IMR-90 (cell line): ENCODE data around the gene PRKACA. TPM values are rescaled to one million over a fixed set of nuclear protein-coding genes. Genes with fewer than 3 reads are reported as not detected.

ENCODE experiments used
- ATAC-seq: fragments of 200-7000 bp; cut with Tn5 transposase; 2 replicates; pipeline ENCODE4 v1.9.1; 2020; ENCODE audit warnings: low read depth, mild to moderate bottlenecking, moderate library complexity
- BruUV-seq: library from RNA; stranded (reverse); fragments of 400-500 nt; replicated peaks from 2 replicates; lab custom pipeline; 2021; lab: Mats Ljungman, UMichigan
- CTCF ChIA-PET: fragments of 300-600 bp; formaldehyde crosslinking; extraction: SDS; loops from one replicate; lab custom pipeline; 2021; ENCODE audit warnings: antibody characterized with exemption; lab: Yijun Ruan, JAX
- POLR2A ChIA-PET: fragments of 300-600 bp; sonication (Branson Sonifier 250); formaldehyde crosslinking; loops from one replicate; lab custom pipeline; 2022; ENCODE audit warnings: antibody characterized with exemption; ENCODE audit not compliant: unreplicated experiment; lab: Charles Lee
- DNase-seq: peaks from one replicate; pipeline ENCODE4 v3.0.0; 2013
- H2AFZ ChIP-seq: replicated peaks from 2 replicates; pipeline ENCODE3; 2013; ENCODE audit warnings: low read length, mild to moderate bottlenecking; ENCODE audit not compliant: poor library complexity
- H2AK5ac ChIP-seq: 2 replicates; pipeline ENCODE4 v1.6.1; 2013; ENCODE audit warnings: low read depth, low read length, inconsistent platforms
- H2AK9ac ChIP-seq: replicated peaks from 2 replicates; pipeline ENCODE3; 2013; ENCODE audit warnings: mild to moderate bottlenecking, low read depth, low read length, moderate library complexity; ENCODE audit not compliant: poor library complexity
- H2BK120ac ChIP-seq: 2 replicates; pipeline ENCODE4 v1.6.1; 2013; ENCODE audit warnings: low read depth, low read length, inconsistent platforms
- H2BK15ac ChIP-seq: 3 replicates; pipeline ENCODE4 v1.6.1; 2013; ENCODE audit warnings: low read depth, low read length, inconsistent platforms
- H2BK20ac ChIP-seq: 2 replicates; pipeline ENCODE4 v1.6.1; 2013; ENCODE audit warnings: low read depth, mild to moderate bottlenecking, inconsistent platforms, low read length, moderate library complexity
- H2BK5ac ChIP-seq: 2 replicates; pipeline ENCODE4 v1.6.1; 2013; ENCODE audit warnings: mild to moderate bottlenecking, low read depth, low read length, inconsistent platforms; ENCODE audit not compliant: poor library complexity, severe bottlenecking
- H3K14ac ChIP-seq: replicated peaks from 2 replicates; pipeline ENCODE4 v1.6.1; 2013; ENCODE audit warnings: low read depth, low read length, inconsistent platforms
- H3K18ac ChIP-seq: 2 replicates; pipeline ENCODE4 v1.6.1; 2013; ENCODE audit warnings: low read depth, low read length, control low read depth
- H3K23ac ChIP-seq: 2 replicates; pipeline ENCODE4 v1.6.1; 2013; ENCODE audit warnings: low read depth, low read length, inconsistent platforms
- H3K27ac ChIP-seq: 2 replicates; pipeline ENCODE4 v1.5.1; 2013; ENCODE audit warnings: mild to moderate bottlenecking, control low read depth, low read length; ENCODE audit not compliant: insufficient read depth
- H3K27me3 ChIP-seq: 2 replicates; pipeline ENCODE4 v1.6.1; 2013; ENCODE audit warnings: low read length; ENCODE audit not compliant: control insufficient read depth, insufficient read depth
- H3K36me3 ChIP-seq: 2 replicates; pipeline ENCODE4 v1.6.1; 2013; ENCODE audit warnings: low read length, mixed read lengths; ENCODE audit not compliant: control insufficient read depth, insufficient read depth
- H3K4ac ChIP-seq: 2 replicates; pipeline ENCODE4 v1.6.1; 2013; ENCODE audit warnings: low read depth, low read length, inconsistent platforms
- H3K4me1 ChIP-seq: 2 replicates; pipeline ENCODE4 v1.6.1; 2013; ENCODE audit warnings: low read length, mixed read lengths; ENCODE audit not compliant: control insufficient read depth, insufficient read depth
- H3K4me2 ChIP-seq: 2 replicates; pipeline ENCODE4 v1.6.1; 2013; ENCODE audit warnings: low read depth, mild to moderate bottlenecking, control low read depth, low read length, moderate library complexity
- H3K4me3 ChIP-seq: 2 replicates; pipeline ENCODE4 v1.5.1; 2013; ENCODE audit warnings: low read depth, mild to moderate bottlenecking, control low read depth, low read length, moderate library complexity; ENCODE audit not compliant: insufficient read depth
- H3K56ac ChIP-seq: 2 replicates; pipeline ENCODE4 v1.6.1; 2013; ENCODE audit warnings: low read length, inconsistent platforms; ENCODE audit not compliant: insufficient read depth; ENCODE audit errors: extremely low read depth
- H3K79me1 ChIP-seq, 2 experiments: 2 replicates each; pipeline ENCODE4 v1.6.1; 2013; ENCODE audit warnings: low read length in 2 of 2, inconsistent platforms in 1 of 2, low read depth in 1 of 2
- H3K9ac ChIP-seq: 2 replicates; pipeline ENCODE4 v1.6.1; 2013; ENCODE audit warnings: low read depth, low read length, control low read depth
- H3K9me1 ChIP-seq: 2 replicates; pipeline ENCODE4 v1.6.1; 2013; ENCODE audit warnings: low read length, inconsistent platforms; ENCODE audit not compliant: insufficient read depth
- H3K9me3 ChIP-seq: 2 replicates; pipeline ENCODE4 v1.6.1; 2013; ENCODE audit warnings: low read length; ENCODE audit not compliant: control insufficient read depth, insufficient read depth
- H4K20me1 ChIP-seq: 2 replicates; pipeline ENCODE4 v1.6.1; 2013; ENCODE audit warnings: low read length, inconsistent platforms; ENCODE audit not compliant: insufficient read depth
- H4K5ac ChIP-seq: 2 replicates; pipeline ENCODE4 v1.6.1; 2013; ENCODE audit warnings: mild to moderate bottlenecking, low read depth, low read length, control low read depth
- H4K8ac ChIP-seq, 2 experiments: 2 replicates each; pipeline ENCODE4 v1.6.1; 2013; ENCODE audit warnings: low read depth in 2 of 2, low read length in 2 of 2, control low read depth in 1 of 2, inconsistent platforms in 1 of 2
- H4K91ac ChIP-seq: 2 replicates; pipeline ENCODE4 v1.6.1; 2013; ENCODE audit warnings: low read depth, low read length, inconsistent platforms; ENCODE audit not compliant: insufficient read depth
- BHLHE40 ChIP-seq: fragments of 150-350 bp; IDR thresholded peaks from 2 replicates; pipeline ENCODE4 v1.6.1; 2016; ENCODE audit warnings: mild to moderate bottlenecking, low read depth, low read length
- CEBPB ChIP-seq: IDR thresholded peaks from 2 replicates; pipeline ENCODE4 v1.6.1; 2012; ENCODE audit warnings: low read depth, low read length, improper control_type of control experiment
- CTCF ChIP-seq: conservative IDR thresholded peaks from 2 replicates; pipeline ENCODE4 v1.5.1; 2012; ENCODE audit warnings: mild to moderate bottlenecking, low read depth, low read length, improper control_type of control experiment
- ELK1 ChIP-seq: fragments of 150-350 bp; IDR thresholded peaks from 2 replicates; pipeline ENCODE4 v1.6.1; 2016; ENCODE audit warnings: low read depth, mild to moderate bottlenecking, low read length, moderate library complexity, borderline replicate concordance
- FOS ChIP-seq: fragments of 150-350 bp; IDR thresholded peaks from 2 replicates; pipeline ENCODE4 v1.6.1; 2016; ENCODE audit warnings: low read depth, low read length
- MXI1 ChIP-seq: IDR thresholded peaks from 2 replicates; pipeline ENCODE4 v1.6.1; 2012; ENCODE audit warnings: low read depth, mild to moderate bottlenecking, low read length, moderate library complexity, borderline replicate concordance
- NFE2L2 ChIP-seq: fragments of 150-350 bp; IDR thresholded peaks from 2 replicates; pipeline ENCODE4 v1.6.1; 2016; ENCODE audit warnings: low read depth, mild to moderate bottlenecking, low read length
- RAD21 ChIP-seq: IDR thresholded peaks from 2 replicates; pipeline ENCODE4 v1.6.1; 2012; ENCODE audit warnings: low read length, improper control_type of control experiment
- RCOR1 ChIP-seq: IDR thresholded peaks from 2 replicates; pipeline ENCODE4 v1.6.1; 2012; ENCODE audit warnings: mild to moderate bottlenecking, low read length, improper control_type of control experiment; ENCODE audit not compliant: insufficient replicate concordance
- SMC3 ChIP-seq: fragments of 150-350 bp; IDR thresholded peaks from 2 replicates; pipeline ENCODE4 v1.6.1; 2016; ENCODE audit warnings: low read depth, mild to moderate bottlenecking, antibody characterized with exemption, low read length, moderate library complexity
- USF2 ChIP-seq: fragments of 150-350 bp; IDR thresholded peaks from 2 replicates; pipeline ENCODE4 v1.6.1; 2017; ENCODE audit warnings: mild to moderate bottlenecking, antibody characterized with exemption, low read length, low read depth
- WGBS, 2 experiments: methylation state at CpG; one replicate each; pipeline versions ENCODE4 v1.1.5 to v1.1.7; 2013; ENCODE audit warnings: missing lambda C conversion rate in 2 of 2; ENCODE audit not compliant: insufficient read length in 1 of 2; ENCODE audit errors: extremely low coverage in 2 of 2; 5-methylcytosine and 5-hydroxymethylcytosine counted together
- dilution Hi-C: fragments of 300-500 bp; cut with HindIII; formaldehyde crosslinking; loops from one replicate; pipeline ENCODE4 v1.14.3; 2018; ENCODE audit warnings: low sequenced_read_pairs; ENCODE audit not compliant: unreplicated experiment
- in situ Hi-C: fragments of 300-500 bp; cut with MboI; formaldehyde crosslinking; loops from 3 replicates; pipeline ENCODE4 v1.14.3; 2019; ENCODE audit warnings: low sequenced_read_pairs, inconsistent platforms, mixed read lengths
- intact Hi-C: fragments of 100-400 bp; cut with micrococcal nuclease; formaldehyde crosslinking; loops from 2 replicates; pipeline ENCODE4 v1.10.0; 2022
- polyA plus RNA-seq, 3 experiments: library from polyadenylated mRNA; depleted of rRNA; stranded (reverse); fragments of >200 nt; gene quantifications; 2 replicates each; pipeline ENCODE4 v1.2.3, GENCODE V29; 2012; ENCODE audit warnings: low replicate concordance in 1 of 3
- total RNA-seq: library from RNA; depleted of rRNA; stranded (reverse); fragments of >200 nt; gene quantifications from 2 replicates; pipeline ENCODE4 v1.2.3, GENCODE V29; 2012

The PRKACA gene
- total and polyA plus RNA-seq, 2 of the 4 experiments (the other 2 are of a cell fraction) = 18.1 to 94.5 TPM

- TF ChIP-seq SMC3 (no peak), RAD21 (no peak), FOS (no peak), RCOR1 (no peak), CTCF (no peak), BHLHE40 (no peak), CEBPB (no peak), ELK1 (no peak), NFE2L2 (no peak), USF2 (no peak), MXI1 (no peak)
- H2BK5ac ChIP-seq = no peak overlapping the region
- H3K4me1 ChIP-seq = no peaks in the 10 kb centered on the region
- no peak overlapping the region for H3K4me3 ChIP-seq
- BruUV-seq = no TSS peak
- no peaks in the 10 kb centered on the region for H3K79me1 ChIP-seq
- ATAC-seq (no peak), DNase-seq (no peak)
- no peak overlapping the region for H3K9ac ChIP-seq
- peaks cover 9% of the 10 kb centered on the region for H3K36me3 ChIP-seq
- no peak overlapping the region for H3K23ac ChIP-seq
- H4K5ac ChIP-seq = no peak overlapping the region
- no peak overlapping the region for H3K14ac ChIP-seq
- H2AK9ac ChIP-seq = no peak overlapping the region
- no peak overlapping the region for H3K18ac ChIP-seq
- no peak overlapping the region for H2AK5ac ChIP-seq
- WGBS, 2 experiments = 90% methylated on average over 7 of the region's 16 CpGs; no CpG with 5 or more reads in 1 of the 2 experiments
- H3K4ac ChIP-seq = no peak overlapping the region
- no peaks in the 10 kb centered on the region for H3K27me3 ChIP-seq
- no peak overlapping the region for H4K8ac ChIP-seq
- H2BK15ac ChIP-seq = no peak overlapping the region
- ChIA-PET CTCF (interaction anchor here (1.9 kb wide), 1 partner anchor 10 kb away, joined by 5 read pairs; no protein-coding TSS in a partner anchor), POLR2A (no interaction called here)
- no peak overlapping the region for H2BK20ac ChIP-seq
- H3K27ac ChIP-seq = no peak overlapping the region
- no peaks in the 10 kb centered on the region for H4K20me1 ChIP-seq
- dilution Hi-C loops = no loop called here
- H3K56ac ChIP-seq = no peak overlapping the region
- H4K91ac ChIP-seq = no peak overlapping the region
- intact Hi-C loops = no loop called here
- H3K4me2 ChIP-seq = no peak overlapping the region
- in situ Hi-C loops = no loop called here
- H2BK120ac ChIP-seq = no peak overlapping the region
- H3K9me3 ChIP-seq = no peaks in the 10 kb centered on the region
- no peak overlapping the region for H2AFZ ChIP-seq
- no peaks in the 10 kb centered on the region for H3K9me1 ChIP-seq
Observed at GRCh38 chr19:14158276-14159023, 40.9 kb upstream of the PRKACA start.
